NCI-H446 (cell line): Measurements from ENCODE around the gene PSAP.

Experiments
- DNase-seq, 2 experiments: peaks; one replicate each; lab custom pipeline; 2025; lab: John Stamatoyannopoulos, UW

PSAP gene

DNA sequence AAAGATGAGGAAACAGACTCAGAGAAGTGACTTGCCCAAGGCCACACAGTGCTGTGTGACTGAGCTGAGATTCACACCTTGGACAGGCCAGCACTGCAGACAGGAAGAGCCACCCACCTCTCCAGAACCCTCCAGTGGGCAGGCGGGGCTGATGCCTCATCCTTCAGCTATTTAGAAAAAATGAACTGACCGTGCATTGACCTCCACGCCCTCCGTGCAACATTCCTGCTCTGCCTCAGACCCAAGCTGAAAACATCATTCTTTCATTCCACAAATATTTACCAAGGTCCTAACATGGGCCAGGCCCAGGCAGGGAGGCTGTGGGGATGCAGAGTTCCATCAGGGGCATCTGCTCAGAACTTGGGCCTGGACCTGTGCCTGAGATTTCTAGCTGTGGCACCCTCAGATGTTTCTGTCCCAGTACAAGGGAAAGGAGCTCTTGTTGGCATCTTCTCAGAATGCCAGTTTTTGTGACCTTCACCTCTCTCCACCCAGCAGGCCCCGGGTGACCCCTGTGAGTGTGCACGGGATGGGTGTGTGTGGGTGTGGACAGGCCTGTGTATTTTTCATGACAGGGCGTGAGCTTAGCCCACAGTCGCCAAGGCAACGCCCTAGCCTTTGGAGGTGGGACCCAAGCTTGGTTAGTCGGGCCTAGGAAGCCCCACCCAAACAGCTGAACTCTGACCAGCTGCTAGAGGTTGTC, 84.2 kb downstream of the PSAP start:
- DNase-seq = no peak
